K562 (cell line): Measurements from ENCODE around the gene SCAP.
"Not testable (repeated sequence)": the region's sequence is repeated elsewhere in the genome, so short reads cannot be mapped to it uniquely, and the experiment has no call there.

Experiments
- BCLAF1 ChIP-seq, 2 experiments: fragments of 450-650 bp in 1 of 2; IDR thresholded peaks; 2 replicates each; pipeline ENCODE4 v1.6.1; 2011 to 2017; ENCODE audit warnings: low read depth in 2 of 2, antibody characterized with exemption in 1 of 2, borderline replicate concordance in 1 of 2, low read length in 1 of 2, mild to moderate bottlenecking in 1 of 2, mixed read lengths in 1 of 2; ENCODE audit not compliant: control insufficient read depth in 1 of 2
- CHD2 ChIP-seq: IDR thresholded peaks from 2 replicates; pipeline ENCODE4 v1.6.1; 2011; ENCODE audit warnings: low read depth, low read length
- HNRNPLL ChIP-seq: fragments of 200-400 bp; formaldehyde crosslinking; IDR thresholded peaks from 2 replicates; pipeline ENCODE4 v1.6.1; 2017; ENCODE audit warnings: low read length, low read depth, mild to moderate bottlenecking; ENCODE audit not compliant: poor library complexity, severe bottlenecking
- KAT8 ChIP-seq: fragments of 450-650 bp; IDR thresholded peaks from 2 replicates; pipeline ENCODE4 v1.6.1; 2016; ENCODE audit warnings: low read depth, mild to moderate bottlenecking
- KDM1A ChIP-seq, 2 experiments: fragments of 450-650 bp; IDR thresholded peaks; 2 replicates each; pipeline ENCODE4 v1.6.1; 2016; ENCODE audit warnings: mild to moderate bottlenecking in 2 of 2
- NEUROD1 ChIP-seq: fragments of 150-350 bp; IDR thresholded peaks from 2 replicates; pipeline ENCODE4 v1.6.1; 2014; ENCODE audit warnings: borderline replicate concordance, low read length, low read depth; ENCODE audit not compliant: partially characterized antibody
- RFX5 ChIP-seq: IDR thresholded peaks from 2 replicates; pipeline ENCODE4 v1.6.1; 2011; ENCODE audit warnings: low read depth, mild to moderate bottlenecking, improper control_type of control experiment, low read length
- ZNF253 ChIP-seq: fragments of 250-450 bp; sonication (Bioruptor Pico); conservative IDR thresholded peaks from 2 replicates; pipeline ENCODE4 v1.6.1; 2021; ENCODE audit warnings: mild to moderate bottlenecking
- ZNF518B ChIP-seq: fragments of 250-450 bp; sonication (Bioruptor Pico); IDR thresholded peaks from 2 replicates; pipeline ENCODE4 v1.5.0; 2021; ENCODE audit warnings: mild to moderate bottlenecking, moderate library complexity
- ZNF707 ChIP-seq: fragments of 250-450 bp; sonication (Bioruptor Pico); conservative IDR thresholded peaks from 2 replicates; pipeline ENCODE4 v1.8.0; 2022; ENCODE audit warnings: inconsistent platforms, mild to moderate bottlenecking, moderate library complexity
- TF ChIP-seq, protein P1 (sequence below): sonication (generic); formaldehyde crosslinking; IDR thresholded peaks from 2 replicates; pipeline ENCODE4 v1.8.1; 2022; ENCODE audit warnings: missing genetic modification reagents
- TF ChIP-seq, protein P2 (sequence below), 2 experiments: fragments of 450-650 bp; formaldehyde crosslinking in 1 of 2; IDR thresholded peaks; 2 replicates each; pipeline versions ENCODE4 v1.4.0 to v1.6.1; 2014 to 2020; ENCODE audit warnings: mild to moderate bottlenecking in 2 of 2, borderline replicate concordance in 1 of 2, low read depth in 1 of 2

- not testable (repeated sequence) for TF ChIP-seq KDM1A (IDR thresholded peaks at IDR 0.05); KAT8; ZNF518B; HNRNPLL; BCLAF1 (IDR thresholded peaks at IDR 0.05; ENCODE audit: borderline replicate concordance in 1 of 2, control insufficient read depth in 1 of 2, low read depth in 2 of 2, low read length in 1 of 2); ZNF707 (CRISPR knock-in tag); NEUROD1; ZNF253; RFX5; CHD2
- TF ChIP-seq, protein P1, sequence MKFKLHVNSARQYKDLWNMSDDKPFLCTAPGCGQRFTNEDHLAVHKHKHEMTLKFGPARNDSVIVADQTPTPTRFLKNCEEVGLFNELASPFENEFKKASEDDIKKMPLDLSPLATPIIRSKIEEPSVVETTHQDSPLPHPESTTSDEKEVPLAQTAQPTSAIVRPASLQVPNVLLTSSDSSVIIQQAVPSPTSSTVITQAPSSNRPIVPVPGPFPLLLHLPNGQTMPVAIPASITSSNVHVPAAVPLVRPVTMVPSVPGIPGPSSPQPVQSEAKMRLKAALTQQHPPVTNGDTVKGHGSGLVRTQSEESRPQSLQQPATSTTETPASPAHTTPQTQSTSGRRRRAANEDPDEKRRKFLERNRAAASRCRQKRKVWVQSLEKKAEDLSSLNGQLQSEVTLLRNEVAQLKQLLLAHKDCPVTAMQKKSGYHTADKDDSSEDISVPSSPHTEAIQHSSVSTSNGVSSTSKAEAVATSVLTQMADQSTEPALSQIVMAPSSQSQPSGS (CRISPR knock-in tag): not testable (repeated sequence)
- TF ChIP-seq, protein P2, sequence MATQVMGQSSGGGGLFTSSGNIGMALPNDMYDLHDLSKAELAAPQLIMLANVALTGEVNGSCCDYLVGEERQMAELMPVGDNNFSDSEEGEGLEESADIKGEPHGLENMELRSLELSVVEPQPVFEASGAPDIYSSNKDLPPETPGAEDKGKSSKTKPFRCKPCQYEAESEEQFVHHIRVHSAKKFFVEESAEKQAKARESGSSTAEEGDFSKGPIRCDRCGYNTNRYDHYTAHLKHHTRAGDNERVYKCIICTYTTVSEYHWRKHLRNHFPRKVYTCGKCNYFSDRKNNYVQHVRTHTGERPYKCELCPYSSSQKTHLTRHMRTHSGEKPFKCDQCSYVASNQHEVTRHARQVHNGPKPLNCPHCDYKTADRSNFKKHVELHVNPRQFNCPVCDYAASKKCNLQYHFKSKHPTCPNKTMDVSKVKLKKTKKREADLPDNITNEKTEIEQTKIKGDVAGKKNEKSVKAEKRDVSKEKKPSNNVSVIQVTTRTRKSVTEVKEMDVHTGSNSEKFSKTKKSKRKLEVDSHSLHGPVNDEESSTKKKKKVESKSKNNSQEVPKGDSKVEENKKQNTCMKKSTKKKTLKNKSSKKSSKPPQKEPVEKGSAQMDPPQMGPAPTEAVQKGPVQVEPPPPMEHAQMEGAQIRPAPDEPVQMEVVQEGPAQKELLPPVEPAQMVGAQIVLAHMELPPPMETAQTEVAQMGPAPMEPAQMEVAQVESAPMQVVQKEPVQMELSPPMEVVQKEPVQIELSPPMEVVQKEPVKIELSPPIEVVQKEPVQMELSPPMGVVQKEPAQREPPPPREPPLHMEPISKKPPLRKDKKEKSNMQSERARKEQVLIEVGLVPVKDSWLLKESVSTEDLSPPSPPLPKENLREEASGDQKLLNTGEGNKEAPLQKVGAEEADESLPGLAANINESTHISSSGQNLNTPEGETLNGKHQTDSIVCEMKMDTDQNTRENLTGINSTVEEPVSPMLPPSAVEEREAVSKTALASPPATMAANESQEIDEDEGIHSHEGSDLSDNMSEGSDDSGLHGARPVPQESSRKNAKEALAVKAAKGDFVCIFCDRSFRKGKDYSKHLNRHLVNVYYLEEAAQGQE (IDR thresholded peaks at IDR 0.05; ENCODE audit: borderline replicate concordance): not testable (repeated sequence)
- TF ChIP-seq, protein P2 (CRISPR knock-in tag; IDR thresholded peaks at IDR 0.05; ENCODE audit: low read depth): not testable (repeated sequence)
Measured at GRCh38 chr3:47505267-47505666, 29.5 kb upstream of the SCAP start.
